AG08395 (cell line): ENCODE measurements around the gene PRKG1.

Source experiments
- DNase-seq: peaks from one replicate; pipeline ENCODE4 v3.0.0; 2012; ENCODE audit warnings: mixed read lengths, low spot score

PRKG1 gene

GRCh38 chr10:51806079-51806835 lies 732.0 kb downstream of the PRKG1 start:
- DNase-seq = no peak

- no peak for DNase-seq
Observed at GRCh38 chr10:51808187-51808586, 733.9 kb downstream of the PRKG1 start.

- no peak for DNase-seq
Observed at GRCh38 chr10:51815723-51816122, 741.4 kb downstream of the PRKG1 start.

- no peak for DNase-seq
Observed at GRCh38 chr10:51821045-51821444, 746.8 kb downstream of the PRKG1 start.

- no peak for DNase-seq
Observed at GRCh38 chr10:51821745-51822144, 747.5 kb downstream of the PRKG1 start.

- DNase-seq = peak; percentile 29
Observed at GRCh38 chr10:51832652-51833383, 758.5 kb downstream of the PRKG1 start.

GRCh38 chr10:51834548-51834947 lies 760.3 kb downstream of the PRKG1 start:
- DNase-seq = no peak

GRCh38 chr10:51838471-51838870 lies 764.2 kb downstream of the PRKG1 start:
- DNase-seq = no peak

- no peak for DNase-seq
Observed at GRCh38 chr10:51843966-51844365, 769.7 kb downstream of the PRKG1 start.

GRCh38 chr10:51846856-51847506 lies 772.7 kb downstream of the PRKG1 start:
- DNase-seq = no peak

GRCh38 chr10:51852297-51852696 lies 778.0 kb downstream of the PRKG1 start:
- no peak for DNase-seq

GRCh38 chr10:51857305-51857704 lies 783.0 kb downstream of the PRKG1 start:
- DNase-seq = no peak

- peak; percentile 55 for DNase-seq
Observed at GRCh38 chr10:51860257-51860656, 786.0 kb downstream of the PRKG1 start.

GRCh38 chr10:51861051-51861450 lies 786.8 kb downstream of the PRKG1 start:
- DNase-seq = no peak

GRCh38 chr10:51861731-51862130 lies 787.4 kb downstream of the PRKG1 start:
- no peak for DNase-seq

- DNase-seq = no peak
Observed at GRCh38 chr10:51862149-51862548, 787.9 kb downstream of the PRKG1 start.

- peak; percentile 70 for DNase-seq
Observed at GRCh38 chr10:51867956-51868355, 793.7 kb downstream of the PRKG1 start.

- no peak for DNase-seq
Observed at GRCh38 chr10:51874131-51874530, 799.8 kb downstream of the PRKG1 start.

GRCh38 chr10:51875610-51876009 lies 801.3 kb downstream of the PRKG1 start:
- DNase-seq = no peak

GRCh38 chr10:51876503-51876902 lies 802.2 kb downstream of the PRKG1 start:
- DNase-seq = no peak

GRCh38 chr10:51876979-51877378 lies 802.7 kb downstream of the PRKG1 start:
- DNase-seq = no peak

GRCh38 chr10:51877636-51878035 lies 803.3 kb downstream of the PRKG1 start:
- DNase-seq = no peak

GRCh38 chr10:51878695-51879094 lies 804.4 kb downstream of the PRKG1 start:
- no peak for DNase-seq
